ENCODE results near the gene BRI3.

The BRI3 gene

DNA sequence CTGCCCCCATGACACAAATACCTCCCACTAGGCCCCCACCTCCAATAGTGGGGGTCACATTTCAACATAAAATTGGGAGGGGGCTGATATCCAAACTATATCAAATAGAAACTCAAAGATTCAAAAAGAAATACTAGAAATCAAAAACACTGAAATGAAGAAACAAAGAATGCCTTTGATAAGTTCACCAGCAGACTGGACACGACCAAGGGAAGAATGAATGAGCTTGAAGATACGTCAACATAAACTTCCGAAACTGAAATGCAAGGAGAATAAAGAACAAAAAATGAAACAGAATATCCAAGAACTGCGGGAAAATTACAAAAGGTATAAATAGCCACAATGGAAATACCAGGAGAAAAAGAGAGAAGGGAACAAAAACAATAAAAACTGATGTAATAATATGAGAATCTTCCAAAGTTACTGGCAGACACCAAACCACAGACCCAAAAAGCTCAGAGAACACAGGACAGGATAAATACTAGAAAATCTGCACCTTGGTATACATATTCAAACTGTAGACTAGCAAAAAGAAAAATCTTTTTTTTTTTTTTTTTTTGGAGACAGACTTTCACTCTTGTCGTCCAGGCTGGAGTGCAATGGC lies 49.5 kb downstream of the BRI3 start:
- Histone ChIP-seq H3K27ac (no peak overlapping the region), H3K4me3 (no peak overlapping the region)

DNA sequence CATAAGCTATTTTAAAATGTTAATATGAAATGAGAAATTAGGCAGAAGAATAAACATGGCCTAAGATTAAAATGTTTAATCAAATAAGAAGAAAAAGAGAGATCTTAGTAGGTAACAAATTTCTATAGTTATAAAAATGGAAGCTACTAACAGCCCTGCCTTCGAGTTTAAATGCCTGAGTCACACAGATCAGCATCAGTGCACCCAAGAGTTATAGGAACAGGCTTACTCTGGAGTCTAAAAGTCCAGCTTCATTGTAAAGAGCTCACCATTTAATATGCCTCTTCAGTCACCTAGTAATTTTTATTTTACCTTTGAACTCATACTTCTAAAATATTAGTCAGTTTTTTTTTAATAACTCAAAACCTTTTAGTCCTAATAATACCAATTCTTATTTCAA lies 52.6 kb downstream of the BRI3 start:
- Histone ChIP-seq H3K4me3 (no peak overlapping the region), H3K27ac (no peak overlapping the region)

DNA sequence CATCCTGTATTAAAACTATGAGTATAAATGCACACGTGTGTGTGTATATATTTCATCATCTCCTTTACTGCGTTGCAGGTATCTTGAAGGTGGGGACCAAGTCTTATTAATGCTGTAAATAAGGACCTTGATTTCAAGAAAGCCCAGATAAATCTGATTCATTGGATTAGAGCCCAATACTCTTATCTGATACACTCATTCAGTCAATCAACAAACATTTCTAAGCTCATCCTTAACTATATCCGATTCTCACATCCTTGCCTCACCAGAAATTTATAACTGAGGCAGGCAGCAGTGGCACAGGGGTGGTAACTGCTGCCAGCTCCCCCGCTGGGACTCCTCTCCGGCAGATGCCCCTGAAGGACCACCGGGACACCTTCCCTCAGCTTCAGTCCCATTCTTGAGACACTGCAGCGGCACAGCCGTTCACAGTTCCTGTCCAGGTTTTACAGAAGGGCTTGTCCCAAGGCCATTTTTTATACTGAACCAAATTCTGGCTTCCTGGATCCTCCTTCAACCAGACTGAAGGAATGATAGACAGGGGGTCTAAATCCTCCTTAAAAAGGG lies 54.0 kb downstream of the BRI3 start:
- Histone ChIP-seq H3K27ac (no peak overlapping the region), H3K4me3 (no peak overlapping the region)

DNA sequence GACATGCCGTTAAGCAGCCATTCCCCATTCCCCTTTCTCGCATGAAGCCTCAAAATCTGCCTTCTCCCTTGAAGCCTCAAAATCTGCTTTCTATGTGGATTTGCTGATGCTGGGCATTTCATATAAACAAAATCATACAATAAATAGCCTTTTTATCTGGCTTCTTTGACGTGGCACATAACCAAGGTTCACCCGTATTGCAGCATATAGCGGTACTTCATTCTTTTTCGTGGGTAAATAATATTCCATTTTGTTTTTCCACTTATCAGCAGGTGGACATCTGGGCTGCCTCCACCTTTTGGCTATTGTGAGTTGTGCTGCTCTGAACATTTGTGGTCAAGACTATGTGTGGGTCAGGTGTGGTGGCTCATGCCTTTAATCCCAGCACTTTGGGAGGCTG lies 57.0 kb downstream of the BRI3 start:
- H3K4me3 ChIP-seq = no peak overlapping the region
- no peak overlapping the region for H3K27ac ChIP-seq

DNA sequence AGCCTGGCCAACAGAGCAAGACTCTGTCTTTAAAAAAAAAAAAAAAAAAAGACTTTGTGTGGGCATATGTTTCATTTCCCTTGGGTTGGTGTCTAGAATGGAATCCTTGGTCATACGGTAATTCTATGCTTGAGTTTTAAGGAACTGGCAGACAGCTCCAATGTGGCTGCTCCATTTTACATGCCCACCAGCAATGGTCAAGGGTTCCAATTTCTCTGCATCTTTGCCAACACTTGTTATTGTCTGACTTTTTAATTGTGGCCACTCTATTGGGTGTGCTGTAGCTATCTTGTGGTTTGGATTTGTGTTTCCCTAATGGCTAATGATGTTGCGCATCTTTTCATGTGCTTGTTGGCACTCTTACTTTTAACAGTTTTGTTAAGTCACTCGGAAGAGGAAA lies 57.6 kb downstream of the BRI3 start:
- Histone ChIP-seq H3K4me3 (no peak overlapping the region), H3K27ac (no peak overlapping the region)

DNA sequence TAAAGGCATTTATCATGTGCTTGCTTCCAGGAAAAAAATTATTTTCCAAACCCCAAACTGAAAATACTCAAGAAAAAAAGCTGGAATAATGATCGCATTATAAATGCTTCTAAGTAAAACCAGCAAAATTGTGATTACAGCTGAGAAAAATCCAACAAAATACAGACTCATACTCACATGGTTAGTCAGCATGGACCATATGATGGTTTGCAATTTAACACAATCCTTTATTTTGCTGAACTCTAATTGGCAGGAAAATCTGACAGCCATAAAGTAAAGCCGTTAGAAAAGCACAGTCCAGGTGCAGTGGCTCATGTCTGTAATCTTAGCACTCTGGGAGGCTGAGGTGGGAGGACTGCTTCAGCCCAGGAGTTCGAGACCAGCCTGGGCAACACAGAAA lies 59.6 kb downstream of the BRI3 start:
- no peak overlapping the region for H3K4me3 ChIP-seq
- H3K27ac ChIP-seq = peak overlapping the region in 1 of 21 experiments; percentile 4
